22Rv1 (cell line): ENCODE measurements around the gene IDS.
"Not testable (repeated sequence)": the region's sequence is repeated elsewhere in the genome, so short reads cannot be mapped to it uniquely, and the experiment has no call there.

Experiments used
- CTCF ChIP-seq: fragments of 450-650 bp; IDR thresholded peaks from 2 replicates; pipeline ENCODE4 v1.5.1; 2017; ENCODE audit warnings: mild to moderate bottlenecking
- ZFX ChIP-seq: fragments of 450-650 bp; IDR thresholded peaks from 2 replicates; pipeline ENCODE4 v1.6.1; 2017; ENCODE audit warnings: antibody characterized with exemption, borderline replicate concordance

- not testable (repeated sequence) for TF ChIP-seq CTCF, ZFX
These were observed 1.7 kb downstream of the IDS start for GRCh38 chrX:149503446-149503845.
